PFSK-1 (cell line): ENCODE results near the gene ZNF32.

ENCODE experiments used
- REST ChIP-seq, 2 experiments: IDR thresholded peaks; 2 replicates each; pipeline versions ENCODE4 v1.6.1 to v1.8.0; 2011 to 2012; ENCODE audit warnings: low read depth in 2 of 2, low read length in 2 of 2, control low read depth in 1 of 2, inconsistent platforms in 1 of 2, mild to moderate bottlenecking in 1 of 2, moderate library complexity in 1 of 2; ENCODE audit not compliant: insufficient read depth in 1 of 2
- TAF1 ChIP-seq: IDR thresholded peaks from 2 replicates; pipeline ENCODE4 v1.6.1; 2012; ENCODE audit warnings: low read length, control low read depth, borderline replicate concordance; ENCODE audit not compliant: insufficient read depth

GRCh38 chr10:43648398-43649184, at the start of gene ZNF32:
- TF ChIP-seq REST (IDR thresholded peaks at IDR 0.05; ENCODE audit: insufficient read depth in 1 of 2, low read depth in 2 of 2, low read length in 2 of 2) (no peak), TAF1 (0 out of 2 replicates have a peak, but pooled peaks have one; percentile 38)
